Adrenal gland (tissue), 5 donors: ENCODE measurements around the gene TENM4.

ENCODE experiments used
- CTCF ChIP-seq, 6 experiments: fragments of 450-650 bp in 4 of 6; fragments of 200-600 bp in 2 of 6; sonication (generic) in 1 of 6; IDR thresholded peaks; 1 replicate in 5 of 6; 2 replicates in 1 of 6; pipeline versions ENCODE4 v1.5.1 to v1.8.0; 2016 to 2021; ENCODE audit warnings: antibody characterized with exemption in 6 of 6, mild to moderate bottlenecking in 2 of 6, moderate library complexity in 1 of 6
- POLR2A ChIP-seq, 2 donors: fragments of 450-650 bp; IDR thresholded peaks; one replicate each; pipeline ENCODE4 v1.6.1; 2017; ENCODE audit warnings: antibody characterized with exemption in 2 of 2, mild to moderate bottlenecking in 2 of 2, moderate library complexity in 1 of 2
- donor health status: DM: no; HTN: no; CAD: no.

- no peak for TF ChIP-seq CTCF (IDR thresholded peaks at IDR 0.05)
- no peak for TF ChIP-seq POLR2A (IDR thresholded peaks at IDR 0.05)
These were observed 587.3 kb downstream of the TENM4 start for GRCh38 chr11:78853521-78853920.
